Epithelial cell of proximal tubule (primary cell): Measurements from ENCODE around the gene NDUFA12. TPM values are rescaled to one million over a fixed set of nuclear protein-coding genes. Genes with fewer than 3 reads are reported as not detected.

Experiments
- DNase-seq: peaks from one replicate; pipeline ENCODE4 v3.0.0-alpha.2; 2011; ENCODE audit warnings: low read depth
- H3K4me3 ChIP-seq: 2 replicates; pipeline ENCODE4 v1.5.1; 2011; ENCODE audit warnings: low read depth, mild to moderate bottlenecking, low read length
- CTCF ChIP-seq: conservative IDR thresholded peaks from 2 replicates; pipeline ENCODE4 v1.5.1; 2012; ENCODE audit warnings: low read depth, mild to moderate bottlenecking, low read length
- total RNA-seq: library from RNA; depleted of rRNA; stranded (reverse); fragments of >200 nt; gene quantifications from 2 replicates; pipeline ENCODE4 v1.2.3, GENCODE V29; 2015

Gene NDUFA12
- total RNA-seq, 1 donor from 2014 or later: 193 TPM

GRCh38 chr12:95014554-95014953 is 11.1 kb upstream of the NDUFA12 start:
- no peak for DNase-seq
- no peak for TF ChIP-seq CTCF
- no peak overlapping the region for H3K4me3 ChIP-seq

- no peak for TF ChIP-seq CTCF
- no peak overlapping the region for H3K4me3 ChIP-seq
- no peak for DNase-seq
Measured at GRCh38 chr12:95006206-95006605, 2.7 kb upstream of the NDUFA12 start.

- TF ChIP-seq CTCF: no peak
- H3K4me3 ChIP-seq: no peak overlapping the region
- no peak for DNase-seq
Measured at GRCh38 chr12:95004610-95005009, 1.1 kb upstream of the NDUFA12 start.

GRCh38 chr12:95003921-95004272 is 400 bp upstream of the NDUFA12 start:
- no peak for DNase-seq
- peak overlapping the region; percentile 91 for H3K4me3 ChIP-seq
- no peak for TF ChIP-seq CTCF

GRCh38 chr12:95002754-95003153 is 743 bp downstream of the NDUFA12 start:
- peak overlapping the region; percentile 91 for H3K4me3 ChIP-seq
- no peak for TF ChIP-seq CTCF
- DNase-seq: no peak

- no peak for TF ChIP-seq CTCF
- H3K4me3 ChIP-seq: no peak overlapping the region
- DNase-seq: no peak
Measured at GRCh38 chr12:94998326-94998725, 5.2 kb downstream of the NDUFA12 start.

- no peak for TF ChIP-seq CTCF
Measured at GRCh38 chr12:94997726-94998125, 5.8 kb downstream of the NDUFA12 start.

More at GRCh38 chr12:94997726-94998125, 5.8 kb downstream of the NDUFA12 start:
- no peak overlapping the region for H3K4me3 ChIP-seq
- no peak for DNase-seq
